ENCODE results near the gene ADSS2.

DNA sequence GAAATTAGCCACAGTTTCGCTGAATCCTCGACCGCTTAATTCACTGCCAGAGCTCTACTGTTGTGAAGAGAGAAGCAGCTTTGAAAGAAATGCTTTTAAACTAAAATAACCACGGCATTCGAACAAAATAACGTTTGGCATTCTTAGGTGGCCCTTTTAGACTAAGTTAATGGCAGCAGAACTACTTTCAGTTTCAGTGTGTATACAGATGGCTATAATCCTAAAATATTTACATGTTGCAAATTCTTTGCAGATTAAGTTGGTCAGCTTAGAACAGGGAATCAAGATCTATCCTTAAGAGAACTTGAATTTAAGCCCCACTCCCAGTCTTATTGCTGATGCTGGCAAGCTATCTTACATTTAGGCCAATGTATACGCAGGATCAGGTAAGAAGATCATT, 62.7 kb downstream of the ADSS2 start:
- TF ChIP-seq, protein P1, sequence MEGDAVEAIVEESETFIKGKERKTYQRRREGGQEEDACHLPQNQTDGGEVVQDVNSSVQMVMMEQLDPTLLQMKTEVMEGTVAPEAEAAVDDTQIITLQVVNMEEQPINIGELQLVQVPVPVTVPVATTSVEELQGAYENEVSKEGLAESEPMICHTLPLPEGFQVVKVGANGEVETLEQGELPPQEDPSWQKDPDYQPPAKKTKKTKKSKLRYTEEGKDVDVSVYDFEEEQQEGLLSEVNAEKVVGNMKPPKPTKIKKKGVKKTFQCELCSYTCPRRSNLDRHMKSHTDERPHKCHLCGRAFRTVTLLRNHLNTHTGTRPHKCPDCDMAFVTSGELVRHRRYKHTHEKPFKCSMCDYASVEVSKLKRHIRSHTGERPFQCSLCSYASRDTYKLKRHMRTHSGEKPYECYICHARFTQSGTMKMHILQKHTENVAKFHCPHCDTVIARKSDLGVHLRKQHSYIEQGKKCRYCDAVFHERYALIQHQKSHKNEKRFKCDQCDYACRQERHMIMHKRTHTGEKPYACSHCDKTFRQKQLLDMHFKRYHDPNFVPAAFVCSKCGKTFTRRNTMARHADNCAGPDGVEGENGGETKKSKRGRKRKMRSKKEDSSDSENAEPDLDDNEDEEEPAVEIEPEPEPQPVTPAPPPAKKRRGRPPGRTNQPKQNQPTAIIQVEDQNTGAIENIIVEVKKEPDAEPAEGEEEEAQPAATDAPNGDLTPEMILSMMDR (IDR thresholded peaks at IDR 0.05), result no peak
- TF ChIP-seq, protein P2, sequence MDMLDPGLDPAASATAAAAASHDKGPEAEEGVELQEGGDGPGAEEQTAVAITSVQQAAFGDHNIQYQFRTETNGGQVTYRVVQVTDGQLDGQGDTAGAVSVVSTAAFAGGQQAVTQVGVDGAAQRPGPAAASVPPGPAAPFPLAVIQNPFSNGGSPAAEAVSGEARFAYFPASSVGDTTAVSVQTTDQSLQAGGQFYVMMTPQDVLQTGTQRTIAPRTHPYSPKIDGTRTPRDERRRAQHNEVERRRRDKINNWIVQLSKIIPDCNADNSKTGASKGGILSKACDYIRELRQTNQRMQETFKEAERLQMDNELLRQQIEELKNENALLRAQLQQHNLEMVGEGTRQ (IDR thresholded peaks at IDR 0.05; ENCODE audit: borderline replicate concordance, low read depth, low read length), result no peak
- TF ChIP-seq RCOR1 (IDR thresholded peaks at IDR 0.05; ENCODE audit: low read length) (no peak), CHD2 (IDR thresholded peaks at IDR 0.05; ENCODE audit: low read length, partially characterized antibody) (no peak), TAF1 (IDR thresholded peaks at IDR 0.05; ENCODE audit: borderline replicate concordance, low read depth, low read length) (no peak), EP300 (IDR thresholded peaks at IDR 0.05; ENCODE audit: borderline replicate concordance in 1 of 2, low read depth in 1 of 2, low read length in 1 of 2) (no peak), JUND (IDR thresholded peaks at IDR 0.05) (no peak), POLR2AphosphoS5 (IDR thresholded peaks at IDR 0.05; ENCODE audit: low read depth, low read length) (no peak), MXI1 (IDR thresholded peaks at IDR 0.05; ENCODE audit: low read depth, low read length) (no peak), ELF1 (IDR thresholded peaks at IDR 0.05) (no peak)
- TF ChIP-seq, protein P3, sequence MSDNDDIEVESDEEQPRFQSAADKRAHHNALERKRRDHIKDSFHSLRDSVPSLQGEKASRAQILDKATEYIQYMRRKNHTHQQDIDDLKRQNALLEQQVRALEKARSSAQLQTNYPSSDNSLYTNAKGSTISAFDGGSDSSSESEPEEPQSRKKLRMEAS (IDR thresholded peaks at IDR 0.05; ENCODE audit: low read depth), result no peak
